CD4-positive, alpha-beta T cell treated with Interleukin-10 for 1 hour (primary cell): Measurements from ENCODE around the gene SEC24B.
"Not testable (repeated sequence)": the region's sequence is repeated elsewhere in the genome, so short reads cannot be mapped to it uniquely, and the experiment has no call there.

Experiments used
- DNase-seq: peaks from one replicate; pipeline ENCODE4 v3.0.0-alpha.2; 2020

Gene SEC24B

DNA sequence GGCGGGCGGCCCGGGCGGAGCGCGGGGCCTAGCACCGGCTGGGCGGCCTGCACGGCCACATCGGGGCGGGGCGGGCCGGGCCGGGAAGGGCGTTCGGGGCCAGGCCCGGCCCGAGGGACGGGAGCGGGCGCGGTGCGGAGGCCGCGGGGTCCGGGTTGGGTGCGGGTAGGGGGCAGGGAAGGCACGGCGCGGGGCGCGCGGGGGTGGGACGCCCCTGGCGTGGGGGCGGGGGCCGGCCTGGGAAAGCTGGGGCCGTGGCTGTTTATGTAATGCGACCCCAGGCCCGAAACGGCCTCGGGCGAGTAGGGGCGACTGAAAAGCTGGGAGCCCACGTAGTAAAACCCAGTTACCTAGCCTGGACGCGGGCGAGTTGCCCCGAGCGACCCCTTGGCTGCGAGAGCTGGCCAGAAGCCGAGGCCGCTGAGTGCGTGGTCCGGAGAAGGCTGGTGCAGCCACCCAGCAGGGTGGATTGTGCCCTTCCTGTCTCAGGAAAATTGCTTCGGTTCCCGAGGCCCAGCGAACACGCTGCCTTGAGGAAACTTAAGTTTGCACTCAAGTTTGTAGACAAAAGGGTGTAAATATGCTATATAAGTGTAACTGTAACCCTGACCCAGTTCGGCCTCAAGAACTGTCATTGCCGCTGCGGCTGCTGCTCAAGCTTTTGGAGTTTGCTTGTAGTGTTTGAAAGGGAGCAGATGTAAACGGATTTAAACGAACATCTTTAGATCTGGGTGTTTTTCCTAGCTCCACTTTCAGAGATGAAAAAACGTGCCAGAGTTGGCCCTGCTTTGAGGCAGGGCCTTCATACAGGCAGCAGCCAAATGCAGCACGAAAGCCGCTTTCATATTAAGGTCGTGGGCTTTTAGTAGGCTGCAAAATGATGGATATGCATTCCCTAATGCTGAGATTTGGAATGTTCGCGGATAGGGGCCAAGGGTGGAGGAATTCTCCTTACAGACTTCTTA, 674 bp downstream of the SEC24B start:
- peak; percentile 21 for DNase-seq

DNA sequence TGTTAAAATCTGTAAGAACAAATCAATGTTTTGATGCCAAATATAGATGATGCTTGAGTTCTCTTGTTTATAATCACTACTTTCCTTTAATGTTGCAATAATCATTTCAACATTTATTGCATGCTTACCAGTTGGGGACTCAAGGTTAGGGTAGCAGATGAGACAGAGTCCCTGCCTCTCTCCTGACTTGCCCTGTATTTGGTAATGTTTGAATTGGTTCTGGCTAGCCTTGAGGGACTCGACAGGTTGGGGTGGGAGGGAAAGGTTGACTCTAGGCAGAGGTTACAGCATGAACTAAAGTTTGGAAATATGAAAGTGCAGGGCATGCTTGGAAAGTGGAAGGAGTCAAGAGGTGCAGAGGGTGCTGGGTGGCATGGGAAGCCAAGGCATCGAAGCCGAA, 2.0 kb downstream of the SEC24B start:
- no peak for DNase-seq

DNA sequence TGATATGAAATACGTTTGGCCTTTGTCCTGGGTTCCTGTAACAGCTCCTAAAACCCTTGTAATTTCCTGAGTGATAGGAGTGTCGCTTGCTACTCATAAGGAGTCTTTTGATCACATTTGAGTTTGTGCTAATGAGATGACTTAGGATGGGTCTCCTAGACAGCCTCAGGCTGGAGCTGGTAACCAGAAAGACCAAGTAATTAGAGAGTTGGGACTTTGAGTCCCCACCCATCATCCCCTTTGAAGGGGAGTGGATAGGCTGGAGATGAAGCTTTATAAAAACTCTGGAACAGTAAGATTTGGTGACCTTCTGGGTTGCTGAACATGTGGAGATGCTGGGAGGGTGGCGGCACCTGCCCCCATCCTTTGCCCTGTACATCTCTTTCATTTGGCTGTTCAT, 2.9 kb downstream of the SEC24B start:
- no peak for DNase-seq

DNA sequence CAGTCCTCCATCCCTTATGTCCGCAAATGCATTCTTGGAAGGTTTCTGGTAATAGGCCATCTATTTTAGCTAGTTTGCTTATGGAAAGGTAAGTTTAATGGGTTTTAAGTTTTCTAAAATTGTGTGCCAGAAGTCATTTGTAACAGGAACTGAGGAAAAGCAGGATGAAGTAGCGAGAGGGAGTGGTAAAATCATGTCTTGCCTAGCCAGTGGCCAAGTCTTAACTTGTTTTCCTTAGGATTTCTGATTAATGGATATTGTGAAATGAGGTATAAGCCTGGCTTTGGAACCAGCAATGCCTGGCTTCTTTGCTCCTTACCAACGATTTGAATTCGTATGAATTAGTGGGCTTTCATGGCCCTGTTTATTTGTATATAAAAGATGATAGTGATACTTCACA, 7.3 kb downstream of the SEC24B start:
- DNase-seq, result no peak

DNA sequence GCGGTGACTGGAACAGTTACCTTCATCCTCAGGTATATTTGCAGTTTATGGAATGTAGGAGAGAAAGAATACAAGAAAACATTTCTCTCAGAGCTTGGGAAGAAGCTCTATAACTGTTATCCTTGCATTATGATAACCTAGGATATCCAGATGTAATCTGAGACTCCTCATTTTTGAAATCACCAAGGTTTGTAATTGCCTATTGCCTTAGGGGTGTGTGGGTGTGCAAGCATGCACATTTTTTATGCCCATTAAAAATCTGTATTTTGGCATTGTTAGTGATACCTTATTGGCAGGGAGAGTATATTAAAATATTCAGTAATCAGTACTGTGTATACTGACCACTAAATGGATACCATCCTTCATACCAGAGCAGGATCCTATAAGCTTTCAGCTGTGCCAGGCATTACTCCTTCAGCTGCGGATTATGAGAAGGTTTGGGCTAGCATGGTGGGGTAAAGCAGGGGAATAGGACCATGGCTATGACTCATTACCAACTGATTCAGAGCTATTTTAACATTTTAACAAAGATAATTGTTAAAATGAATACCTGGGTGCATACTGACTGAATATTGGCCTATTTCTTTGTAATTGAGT, 8.3 kb downstream of the SEC24B start:
- DNase-seq, result no peak

DNA sequence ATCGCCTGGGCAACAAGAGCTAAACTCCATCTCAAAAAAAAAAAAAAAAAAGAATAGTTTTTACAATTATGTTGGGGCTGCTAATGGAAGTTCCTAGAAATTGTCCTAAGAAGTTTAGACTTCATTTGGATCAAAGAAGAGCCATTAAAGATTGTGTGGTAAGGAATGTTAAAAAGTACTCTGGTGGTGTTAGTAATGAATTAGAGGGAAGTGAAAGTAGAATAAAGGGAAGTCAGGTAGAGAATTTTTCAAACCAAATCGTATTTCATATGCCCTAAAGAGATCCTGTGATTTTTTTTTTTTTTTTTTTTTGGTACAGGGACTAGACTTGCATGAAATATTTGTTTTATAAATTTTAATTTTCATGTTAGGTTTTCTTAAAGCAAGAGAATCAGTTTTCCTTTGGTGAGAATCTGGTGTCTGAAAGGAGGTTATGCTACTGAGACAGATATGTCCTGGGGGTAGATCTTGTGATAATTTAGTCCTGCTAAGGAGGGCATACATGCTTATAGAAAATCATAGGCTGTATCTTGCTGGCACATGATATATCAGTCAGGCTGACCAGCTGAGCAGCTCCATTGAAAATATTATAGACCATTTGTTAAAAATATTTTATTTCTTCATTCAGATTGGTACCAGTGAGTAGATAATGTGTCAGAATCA, 10.7 kb downstream of the SEC24B start:
- DNase-seq, result no peak

DNA sequence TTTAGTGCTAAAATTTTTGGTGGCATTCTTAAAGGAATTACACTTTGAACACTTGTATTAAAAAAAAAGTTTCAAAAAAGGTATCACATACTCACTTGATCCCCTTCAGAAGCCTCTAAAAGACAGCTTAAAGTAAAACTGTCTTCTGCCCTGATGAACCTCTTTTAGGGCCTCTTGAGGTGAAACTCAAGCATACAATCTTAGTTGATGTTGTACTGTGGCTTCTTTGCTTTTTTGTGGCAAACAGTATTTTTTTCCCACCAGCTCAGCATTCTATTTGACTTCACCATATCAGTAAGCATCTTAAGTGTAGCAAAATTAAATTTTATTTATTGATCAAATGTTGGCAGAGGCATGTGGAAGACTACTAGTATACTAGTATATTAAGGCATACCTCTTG, 13.7 kb downstream of the SEC24B start:
- DNase-seq, result no peak

DNA sequence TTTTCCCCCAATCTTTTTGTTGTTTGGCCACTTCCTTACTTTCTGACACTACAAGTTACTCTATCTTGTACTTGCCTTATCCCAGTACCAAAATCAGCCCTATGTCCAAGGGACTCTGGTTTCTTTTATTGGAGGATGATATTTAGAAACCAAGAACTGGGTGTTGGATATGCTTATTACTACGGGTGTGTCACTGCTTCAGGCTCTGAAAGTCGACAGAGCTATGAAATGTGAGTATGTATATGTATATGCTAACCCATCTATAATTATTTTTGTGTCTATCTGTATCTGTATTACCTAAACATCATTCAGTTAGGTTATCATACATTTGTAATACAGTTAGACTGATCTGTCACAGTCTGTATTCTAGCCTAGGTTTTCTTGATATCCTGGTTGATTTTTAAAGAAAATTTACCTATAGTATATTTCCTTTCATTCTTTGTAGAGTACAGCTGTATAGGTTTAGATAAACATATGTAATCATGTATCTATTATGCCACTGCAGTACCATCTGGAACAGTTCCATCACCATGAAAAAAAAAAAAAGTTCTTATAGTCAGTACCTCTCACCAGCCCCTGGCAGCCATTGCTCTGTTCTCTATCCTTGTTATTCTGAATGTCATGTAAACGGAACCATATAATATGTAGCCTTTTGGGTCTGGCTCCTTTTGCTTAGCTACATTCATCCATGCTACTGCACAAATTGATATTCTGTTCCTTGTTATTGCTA, 18.1 kb downstream of the SEC24B start:
- no peak for DNase-seq

DNA sequence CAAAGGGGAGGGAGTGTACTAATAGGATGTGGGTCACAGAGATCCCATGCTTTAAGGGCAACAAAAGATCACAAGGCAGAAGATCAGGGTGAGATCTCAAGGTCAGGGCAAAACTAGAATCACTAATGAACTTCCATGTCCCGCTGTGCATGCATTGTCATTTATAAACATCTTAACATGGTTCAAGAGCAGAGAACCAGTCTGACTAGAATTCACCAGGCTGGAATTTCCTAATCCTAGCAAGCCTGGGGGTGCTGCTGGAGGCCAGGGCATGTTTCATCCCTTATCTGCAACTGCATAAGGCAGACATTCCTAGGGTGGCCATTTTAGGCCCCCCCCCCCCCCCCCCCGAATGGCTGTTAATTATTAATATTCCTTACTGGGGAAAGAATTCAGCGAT, 19.5 kb downstream of the SEC24B start:
- not testable (repeated sequence) for DNase-seq

DNA sequence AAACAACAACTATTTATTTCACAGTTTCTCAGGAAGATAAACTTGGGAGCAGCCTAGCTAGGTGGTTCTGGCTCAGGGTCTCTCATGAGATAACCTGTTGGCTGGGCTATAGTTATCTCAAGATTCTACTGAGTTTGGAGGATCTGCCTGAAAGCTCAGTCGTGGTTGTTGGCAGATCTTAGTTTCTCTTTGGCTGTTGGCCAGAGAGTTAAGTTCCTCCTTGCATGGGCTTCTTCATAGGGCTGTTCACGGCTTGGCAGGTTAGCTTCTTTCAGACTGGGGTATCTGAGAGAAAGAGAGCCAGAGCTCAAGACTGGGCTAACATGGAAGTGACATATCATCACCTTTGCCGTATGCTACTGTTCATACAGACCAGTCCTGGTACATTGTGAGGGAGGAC, 28.7 kb downstream of the SEC24B start:
- DNase-seq, result no peak

DNA sequence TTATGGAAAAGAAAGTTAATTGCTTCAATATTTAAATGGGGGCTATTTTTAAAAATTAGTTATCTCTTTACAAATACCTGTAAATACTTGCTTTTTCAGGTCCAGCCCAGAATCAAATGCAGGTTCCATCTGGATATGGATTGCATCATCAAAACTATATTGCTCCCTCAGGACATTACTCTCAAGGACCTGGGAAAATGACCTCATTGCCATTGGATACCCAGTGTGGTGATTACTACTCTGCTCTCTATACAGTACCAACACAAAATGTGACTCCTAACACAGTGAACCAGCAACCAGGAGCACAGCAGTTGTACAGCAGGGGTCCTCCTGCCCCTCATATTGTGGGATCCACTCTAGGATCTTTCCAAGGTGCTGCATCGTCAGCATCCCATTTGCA, 29.2 kb downstream of the SEC24B start:
- no peak for DNase-seq

DNA sequence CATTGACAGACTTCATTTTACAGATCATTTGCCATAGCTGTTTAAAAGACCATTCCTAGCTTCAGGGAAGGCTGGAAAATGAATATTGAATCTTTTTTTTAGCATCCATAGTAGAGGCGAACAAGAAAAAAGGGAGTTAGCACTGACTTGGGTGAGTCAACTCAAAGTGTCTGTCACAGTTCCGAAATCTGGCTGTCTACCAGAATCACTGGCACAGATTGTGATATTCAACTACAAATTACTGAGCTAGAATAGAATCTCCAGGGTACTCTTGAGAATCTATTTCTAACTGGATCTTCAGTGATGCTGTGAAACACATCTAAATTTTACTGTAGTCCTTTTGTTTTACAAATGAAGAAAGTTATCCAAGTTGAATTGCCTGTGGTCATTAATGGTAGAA, 31.5 kb downstream of the SEC24B start:
- no peak for DNase-seq

DNA sequence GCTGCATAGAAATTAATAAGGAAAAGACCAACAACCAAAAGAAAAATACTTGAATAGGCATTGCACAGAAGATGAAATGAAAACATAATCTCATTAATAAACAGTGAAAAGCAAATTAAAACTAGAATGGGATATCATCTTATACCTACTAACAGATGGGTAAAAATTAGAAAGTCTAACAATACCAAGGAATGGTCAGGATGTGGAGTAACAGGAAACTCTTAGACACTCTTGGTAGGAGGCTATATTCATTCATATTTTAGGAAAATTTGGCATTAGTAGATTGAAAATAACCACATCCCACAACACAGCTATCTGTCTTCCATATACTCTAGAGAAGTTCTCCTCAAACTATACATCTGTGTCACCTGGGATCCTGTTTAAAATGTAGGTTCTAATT, 36.3 kb downstream of the SEC24B start:
- DNase-seq, result no peak

DNA sequence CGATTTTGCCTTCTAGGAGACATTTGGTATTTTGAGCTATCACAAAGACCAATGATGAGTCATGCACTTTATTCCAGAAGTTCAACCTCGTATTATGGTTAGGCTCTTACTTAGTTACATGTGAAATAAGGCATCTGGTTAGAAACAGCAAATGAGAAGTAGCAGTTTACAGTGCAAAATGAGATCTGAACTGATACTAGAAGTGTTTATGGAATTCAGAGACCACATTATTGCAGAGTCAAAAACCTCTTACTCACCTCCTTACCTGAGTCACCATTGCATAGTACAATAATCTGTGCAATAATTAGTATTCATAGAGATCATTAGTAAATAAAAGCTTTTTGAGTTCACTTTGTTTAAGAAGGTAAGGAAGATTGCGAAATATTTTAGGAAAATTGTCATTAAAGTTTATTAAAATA, 38.7 kb downstream of the SEC24B start:
- DNase-seq, result no peak

DNA sequence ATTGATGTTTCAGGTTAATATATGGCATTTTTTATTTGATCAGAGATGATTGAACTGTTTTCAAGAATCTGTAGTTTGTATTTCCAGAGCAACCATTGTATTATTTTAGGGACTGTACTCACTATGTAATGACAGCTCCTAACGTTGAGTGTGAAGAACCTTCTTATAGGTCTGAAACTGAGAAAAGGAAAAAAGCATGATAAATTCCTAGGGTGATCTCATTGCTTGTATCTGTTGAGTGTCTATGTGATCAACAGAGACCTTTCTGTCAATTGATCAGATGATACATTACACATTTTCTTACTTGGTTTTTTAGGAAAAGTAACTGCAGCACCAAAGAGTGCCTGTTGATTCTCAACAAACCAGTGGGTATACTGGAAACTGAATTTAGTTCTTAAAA, 40.2 kb downstream of the SEC24B start:
- DNase-seq, result no peak

DNA sequence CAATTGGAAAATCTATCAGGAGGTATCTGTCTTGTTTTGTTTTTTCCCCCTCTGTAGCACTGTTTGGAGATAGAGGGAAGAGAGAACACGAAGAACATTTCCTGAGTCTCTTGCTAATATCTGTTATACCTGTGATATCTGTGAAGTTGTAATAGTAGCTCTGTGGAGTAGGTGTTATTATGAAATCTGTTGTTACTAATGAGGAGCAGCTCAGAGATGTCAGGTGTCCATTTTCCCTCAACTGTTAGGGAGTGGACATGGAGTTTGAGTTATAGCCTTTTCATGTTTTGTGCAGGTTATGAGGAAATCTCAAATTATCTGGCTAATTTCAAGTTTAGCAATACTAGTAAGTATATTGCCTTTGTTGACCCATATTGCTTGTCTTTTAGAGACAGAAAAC, 52.4 kb downstream of the SEC24B start:
- DNase-seq, result no peak

DNA sequence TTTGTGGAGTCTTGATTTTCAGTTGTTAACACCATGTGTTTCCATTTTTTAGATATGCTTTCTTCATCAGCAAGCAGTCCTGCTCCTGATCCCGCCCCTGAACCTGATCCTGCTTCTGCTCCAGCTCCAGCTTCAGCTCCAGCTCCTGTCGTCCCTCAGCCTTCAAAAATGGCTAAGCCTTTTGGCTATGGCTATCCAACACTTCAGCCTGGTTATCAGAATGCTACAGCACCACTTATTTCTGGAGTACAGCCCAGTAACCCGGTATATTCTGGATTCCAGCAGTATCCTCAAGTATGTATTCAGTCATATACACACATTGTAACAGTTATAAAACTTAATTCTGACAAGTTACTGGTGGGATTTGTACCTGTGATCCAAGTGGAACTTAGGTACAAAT, 60.9 kb downstream of the SEC24B start:
- DNase-seq, result no peak

DNA sequence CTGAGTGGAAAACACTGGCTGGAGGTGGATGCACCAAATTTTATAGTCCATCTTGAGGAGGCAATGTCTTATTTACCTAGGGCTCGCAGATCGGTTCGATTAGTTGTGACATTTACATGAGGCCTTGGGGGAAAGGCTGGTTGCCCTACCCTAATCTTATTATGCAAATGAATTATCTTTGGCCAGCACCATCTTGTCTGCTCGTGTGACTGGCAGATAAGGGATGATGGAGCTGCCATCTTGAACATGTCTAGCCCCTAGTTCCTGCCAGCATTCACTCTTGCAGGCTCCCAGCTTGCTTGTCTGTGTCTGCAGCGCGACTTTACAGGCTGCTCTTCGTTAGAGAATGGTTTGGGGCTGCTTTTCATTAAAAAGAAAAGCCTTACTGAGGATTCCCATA, 61.9 kb downstream of the SEC24B start:
- DNase-seq, result no peak

DNA sequence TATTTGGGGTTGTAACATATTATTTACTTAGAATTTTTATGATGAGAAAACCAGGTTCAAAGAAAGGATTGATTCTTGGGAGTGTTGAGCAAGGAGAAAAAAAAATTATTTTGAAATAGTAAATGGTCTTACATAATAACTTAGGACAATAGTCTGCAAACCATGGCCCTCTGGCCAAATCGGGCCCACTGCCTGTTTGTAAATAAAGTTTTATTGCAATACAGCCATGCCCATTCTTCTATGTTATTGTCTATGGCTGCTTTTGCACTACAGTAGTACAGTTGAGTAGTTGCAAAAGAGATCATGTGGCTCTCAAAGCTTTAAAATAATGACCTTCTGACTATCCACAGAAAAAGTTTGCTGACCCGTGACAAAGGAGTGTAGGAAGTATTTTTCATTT, 63.3 kb downstream of the SEC24B start:
- DNase-seq, result no peak

DNA sequence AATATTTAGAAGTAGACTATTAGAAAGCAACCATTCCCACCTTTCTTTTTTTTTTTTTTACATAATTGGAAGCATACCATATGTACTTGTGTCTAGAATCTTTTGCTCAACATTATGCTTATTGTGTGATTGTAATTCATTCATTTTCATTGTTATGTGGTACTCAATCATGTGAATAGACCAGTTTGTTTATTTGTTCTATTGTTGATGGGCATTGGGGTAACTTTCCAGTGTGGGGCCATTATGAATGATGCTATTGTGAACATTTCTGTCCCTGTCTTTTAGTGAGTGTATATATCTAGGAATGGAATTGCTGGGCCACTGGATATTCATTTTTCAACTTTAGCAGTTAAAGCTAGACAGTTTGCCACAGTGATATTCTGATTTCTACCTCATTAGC, 63.9 kb downstream of the SEC24B start:
- no peak for DNase-seq

DNA sequence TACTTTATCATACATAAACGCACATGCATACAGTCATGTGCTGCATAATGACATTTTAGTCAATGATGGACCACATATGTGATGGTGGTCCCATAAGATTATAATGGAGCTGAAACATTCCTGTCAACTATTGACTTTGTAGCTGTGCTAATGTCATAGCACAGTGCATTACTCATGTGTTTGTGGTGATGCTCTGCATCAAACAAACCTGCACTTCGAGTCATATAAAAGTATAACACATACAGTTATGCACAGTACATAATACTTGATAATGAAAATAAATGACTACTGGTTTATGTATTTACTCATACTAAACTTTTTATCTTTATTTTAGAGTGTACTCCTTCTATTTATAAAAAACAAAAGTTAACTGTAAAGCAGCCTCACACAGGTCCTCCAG, 65.9 kb downstream of the SEC24B start:
- DNase-seq, result no peak

DNA sequence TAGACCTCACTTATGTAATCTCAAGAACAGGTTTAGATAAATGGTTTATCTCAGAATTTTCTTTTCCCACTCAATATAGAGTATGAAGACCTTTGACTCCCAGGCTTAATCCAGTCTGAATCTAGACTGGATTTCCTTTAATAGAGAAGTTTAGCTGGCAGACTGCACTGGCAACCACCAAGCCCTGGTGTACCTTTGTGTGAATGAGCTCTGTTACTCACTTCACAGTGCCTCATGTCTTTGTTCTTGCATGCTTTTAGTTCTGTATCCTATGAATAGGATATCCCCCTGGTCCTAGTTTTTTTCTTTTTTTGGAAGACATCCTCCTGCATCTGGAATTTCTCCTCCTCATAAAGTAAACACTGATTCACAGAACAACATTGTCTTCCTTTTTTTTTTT, 73.3 kb downstream of the SEC24B start:
- no peak for DNase-seq

DNA sequence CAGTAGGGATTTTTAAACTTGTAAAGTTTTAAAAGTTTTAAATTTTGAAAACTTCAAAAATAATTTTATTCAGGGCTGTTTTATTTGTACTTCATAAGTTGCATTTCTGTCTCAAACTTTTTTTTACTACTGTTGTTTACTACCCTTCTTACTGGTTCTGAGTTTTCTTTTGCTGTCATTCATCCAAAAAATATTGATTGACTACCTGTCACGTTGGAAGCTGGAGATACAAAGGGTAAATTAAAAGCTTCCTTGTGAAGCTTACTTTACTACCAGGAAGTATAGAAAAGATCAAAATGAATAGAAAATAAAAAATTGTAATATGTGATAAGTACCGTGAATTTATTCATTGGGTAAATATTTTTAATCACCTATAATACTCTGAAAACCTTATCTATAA, 77.1 kb downstream of the SEC24B start:
- DNase-seq, result no peak
